GF-D8 (cell line): ENCODE measurements around the gene LMO7.
"Not testable (repeated sequence)": the region's sequence is repeated elsewhere in the genome, so short reads cannot be mapped to it uniquely, and the experiment has no call there.

Experiments used
- DNase-seq: peaks from one replicate; lab custom pipeline; 2025; lab: John Stamatoyannopoulos, UW

Gene LMO7

GRCh38 chr13:75743072-75743471, 106.9 kb downstream of the LMO7 start:
- DNase-seq = not testable (repeated sequence)

DNA sequence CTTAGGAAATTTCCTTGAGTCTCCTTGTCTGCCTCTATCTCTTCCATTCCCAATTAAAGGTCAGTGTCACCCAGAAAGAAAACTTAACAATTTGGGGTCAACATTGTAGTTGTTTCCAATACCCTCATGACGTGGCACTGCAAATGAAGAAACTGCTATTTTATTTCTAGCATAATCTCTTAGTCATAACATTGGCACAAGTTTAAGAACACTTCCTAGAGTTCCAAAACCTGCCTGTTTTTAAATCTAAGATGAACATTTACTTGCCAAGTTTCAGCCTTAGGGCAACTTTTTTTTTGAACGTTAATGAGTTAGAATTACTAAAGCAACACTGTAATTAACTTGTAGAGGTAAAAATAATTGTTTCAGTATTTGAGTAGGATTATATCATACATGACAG, 108.0 kb downstream of the LMO7 start:
- DNase-seq = no peak

GRCh38 chr13:75745387-75745786, 109.3 kb downstream of the LMO7 start:
- no peak for DNase-seq

GRCh38 chr13:75748874-75749273, 112.7 kb downstream of the LMO7 start:
- DNase-seq = no peak

DNA sequence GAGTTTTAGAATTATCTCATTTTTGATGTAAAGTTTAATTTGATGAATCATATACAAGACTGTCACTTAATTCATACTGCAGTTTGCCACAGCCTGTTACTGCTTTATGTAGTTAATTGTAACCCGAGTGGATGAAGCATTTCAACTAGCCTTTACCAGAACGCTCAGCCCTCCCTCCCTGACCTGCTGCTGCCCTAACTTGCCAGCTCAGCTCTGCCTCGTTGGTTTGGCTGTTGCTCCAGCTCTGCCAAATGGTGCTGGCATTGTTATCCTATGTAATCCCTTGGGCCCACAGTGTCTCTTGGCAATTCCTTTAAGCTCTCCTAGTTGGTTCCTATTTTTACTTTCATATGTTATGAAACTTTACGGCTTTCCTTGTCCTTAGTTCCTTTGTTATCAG, 113.3 kb downstream of the LMO7 start:
- no peak for DNase-seq

GRCh38 chr13:75751350-75751749, 115.2 kb downstream of the LMO7 start:
- DNase-seq = no peak

DNA sequence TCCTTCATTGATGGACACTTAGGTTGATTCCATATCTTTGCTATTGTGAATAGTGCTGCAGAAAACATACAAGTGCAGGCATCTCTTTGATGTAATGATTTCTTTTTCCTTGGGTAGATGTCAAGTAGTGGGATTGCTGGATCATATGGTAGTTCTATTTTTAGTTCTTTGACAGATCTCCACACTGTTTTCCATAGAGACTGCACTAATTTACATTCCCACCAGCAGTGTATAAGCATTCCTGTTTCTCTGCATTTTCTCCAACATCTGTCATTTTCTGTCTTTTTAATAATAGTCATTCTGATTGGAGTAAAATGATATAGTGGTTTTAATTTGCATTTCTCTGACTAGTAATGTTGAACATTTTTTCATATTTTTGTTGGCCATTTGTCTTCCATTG, 116.7 kb downstream of the LMO7 start:
- DNase-seq = no peak

DNA sequence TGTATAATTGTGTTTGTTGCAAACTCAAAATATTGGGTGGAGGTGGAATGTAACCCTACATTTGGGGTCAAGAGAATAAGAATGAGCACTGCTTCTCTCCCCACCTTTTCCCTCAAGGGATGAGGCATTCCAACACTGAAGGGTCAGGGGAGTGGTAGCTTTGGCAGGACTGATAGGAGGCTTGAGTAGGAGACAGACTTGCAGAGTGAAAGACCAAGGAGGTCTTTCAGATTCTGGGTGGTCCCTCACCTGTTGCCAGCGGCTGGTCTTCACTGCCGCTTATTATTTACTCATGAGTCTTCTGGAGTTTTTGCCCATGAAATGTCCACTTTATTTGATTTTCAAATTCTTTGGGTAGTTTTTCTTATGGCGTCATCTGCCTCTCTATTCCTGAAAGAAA, 118.8 kb downstream of the LMO7 start:
- DNase-seq = no peak

- no peak for DNase-seq
These were observed 121.2 kb downstream of the LMO7 start for GRCh38 chr13:75757336-75757735.

DNA sequence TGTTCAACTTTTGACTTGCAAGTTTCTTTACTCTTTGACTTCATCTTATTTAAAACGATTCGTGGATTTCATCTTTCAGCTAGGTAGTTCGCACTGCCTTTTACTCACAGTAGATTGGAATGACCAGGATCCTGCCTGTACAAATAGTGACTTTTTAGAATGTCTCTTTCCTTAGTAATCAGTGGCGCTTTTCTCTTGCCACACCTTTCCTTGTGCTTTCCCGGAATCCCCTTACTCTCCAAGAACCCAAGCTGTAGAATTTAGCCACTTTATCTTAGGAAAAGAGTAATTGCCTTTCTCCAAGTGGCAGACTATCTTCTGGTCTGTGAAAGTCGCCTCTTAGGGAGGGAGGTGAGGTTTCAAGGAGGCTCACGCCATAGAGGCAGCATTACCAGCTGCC, 123.4 kb downstream of the LMO7 start:
- DNase-seq = no peak

GRCh38 chr13:75760131-75761021, 124.2 kb downstream of the LMO7 start:
- DNase-seq = no peak

GRCh38 chr13:75761369-75761768, 125.2 kb downstream of the LMO7 start:
- no peak for DNase-seq

DNA sequence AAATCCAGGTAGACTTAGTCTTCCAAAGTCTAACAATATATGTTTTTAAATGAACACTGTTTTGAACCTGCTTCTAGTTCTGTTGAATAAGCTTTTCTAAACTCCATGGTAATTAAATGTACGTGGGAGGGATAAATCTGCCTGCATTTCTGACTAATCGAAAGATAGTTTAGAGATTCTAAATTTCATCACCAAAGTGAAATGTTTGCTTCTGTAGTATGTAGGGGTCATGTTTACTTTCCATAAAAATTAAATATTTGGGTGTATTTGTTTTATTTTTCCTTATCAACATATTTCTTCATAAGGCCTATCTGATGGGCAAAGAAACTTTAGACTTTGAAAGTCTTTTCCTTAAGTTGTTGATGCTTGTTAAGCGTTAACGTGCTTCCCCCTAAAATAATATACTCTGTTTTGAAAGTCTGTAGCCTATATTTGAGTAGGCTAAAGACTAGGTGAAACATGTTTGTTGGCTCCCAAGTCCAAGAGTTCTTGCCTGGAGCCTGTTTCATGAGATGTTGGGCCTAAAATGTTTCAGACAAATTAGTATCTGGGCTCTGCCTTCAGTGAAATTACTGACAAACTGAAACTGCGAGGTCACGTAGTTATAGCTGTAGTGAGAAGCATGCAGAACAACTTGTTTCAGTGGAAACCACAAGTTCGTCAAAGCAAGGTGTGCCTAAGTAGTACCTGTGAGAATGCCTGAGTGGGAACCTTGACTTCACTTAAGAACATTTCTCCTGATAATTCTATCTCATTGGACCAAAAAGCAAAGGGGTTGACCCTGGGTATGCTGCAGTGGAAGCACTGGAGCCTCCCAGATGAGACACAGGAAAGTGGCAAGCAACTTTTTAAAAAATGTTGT, 126.2 kb downstream of the LMO7 start:
- no peak for DNase-seq

- DNase-seq = no peak
These were observed 126.8 kb downstream of the LMO7 start for GRCh38 chr13:75762955-75763354.

DNA sequence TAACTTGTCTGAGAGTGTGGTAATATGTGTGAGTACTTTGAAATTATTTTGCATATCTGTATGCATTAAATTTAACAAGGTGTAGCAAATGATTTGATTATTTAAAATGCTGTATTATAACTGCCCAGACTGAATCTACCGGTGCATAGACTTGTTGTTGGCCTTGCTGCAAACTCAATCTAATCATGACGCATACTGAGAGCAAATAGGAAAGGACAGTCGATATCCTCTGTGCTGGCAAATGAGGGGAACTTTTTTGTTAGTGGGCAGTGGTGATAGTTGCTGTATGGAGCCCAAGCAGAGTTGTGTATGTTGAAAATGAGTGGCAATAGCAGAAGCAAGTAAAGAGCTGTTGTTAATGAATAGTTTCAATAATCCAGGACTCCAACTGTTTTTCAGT, 127.4 kb downstream of the LMO7 start:
- DNase-seq = no peak

- DNase-seq = no peak
These were observed 128.3 kb downstream of the LMO7 start for GRCh38 chr13:75764251-75764925.

DNA sequence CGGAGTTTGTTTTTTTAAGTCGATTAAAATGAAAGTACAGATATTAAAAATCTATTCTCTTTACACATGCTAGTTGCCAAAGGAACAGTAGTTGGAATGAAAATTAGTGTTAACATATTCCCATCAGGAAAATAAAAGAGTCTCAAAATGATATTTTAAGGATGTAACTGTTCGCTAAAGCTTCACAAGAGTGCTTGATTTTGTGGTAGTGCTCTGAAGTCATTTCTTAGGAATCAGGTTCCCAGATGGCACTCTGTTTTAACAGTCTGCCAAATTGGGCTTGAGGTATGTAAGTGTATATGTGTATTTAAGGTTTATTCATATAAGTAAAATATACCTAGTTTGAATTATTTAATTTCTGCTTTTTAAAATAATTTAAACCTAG, 128.8 kb downstream of the LMO7 start:
- DNase-seq = no peak

- no peak for DNase-seq
These were observed 130.5 kb downstream of the LMO7 start for GRCh38 chr13:75766636-75767035.

DNA sequence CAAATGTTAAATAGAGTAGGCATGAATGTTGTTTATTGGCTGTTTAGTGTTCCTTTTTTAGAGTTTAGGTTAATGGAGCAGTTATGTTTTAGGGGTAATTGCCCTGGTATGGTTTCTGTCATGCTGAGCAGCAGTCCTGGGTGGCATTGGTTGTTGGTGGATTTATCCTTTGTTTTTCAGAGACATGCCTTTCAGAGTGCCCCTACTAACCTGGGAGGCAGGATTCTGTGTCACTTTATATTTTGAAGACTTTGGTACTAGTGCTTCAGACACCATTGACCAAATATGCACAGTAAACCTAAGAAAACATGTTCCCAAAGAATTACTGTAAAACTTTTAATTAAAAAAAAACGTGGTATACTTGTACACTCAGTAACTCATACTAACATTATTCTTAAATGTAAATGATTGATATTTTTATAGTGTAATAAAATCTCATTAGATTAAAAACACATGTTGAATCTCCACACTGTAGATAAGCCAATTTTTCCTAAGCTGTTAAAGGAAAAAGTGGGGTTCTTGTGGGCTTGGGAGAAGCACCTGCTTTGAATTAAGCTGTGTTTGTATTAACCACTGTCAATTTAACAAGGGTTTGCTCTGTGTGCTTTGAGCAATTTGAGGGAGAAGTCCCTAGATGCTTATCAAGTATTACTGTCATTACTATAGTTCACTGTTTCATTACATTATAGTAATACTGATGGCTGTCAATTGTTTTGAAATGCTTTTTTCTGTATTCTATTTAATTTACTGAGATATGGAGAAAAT, 133.2 kb downstream of the LMO7 start:
- no peak for DNase-seq

DNA sequence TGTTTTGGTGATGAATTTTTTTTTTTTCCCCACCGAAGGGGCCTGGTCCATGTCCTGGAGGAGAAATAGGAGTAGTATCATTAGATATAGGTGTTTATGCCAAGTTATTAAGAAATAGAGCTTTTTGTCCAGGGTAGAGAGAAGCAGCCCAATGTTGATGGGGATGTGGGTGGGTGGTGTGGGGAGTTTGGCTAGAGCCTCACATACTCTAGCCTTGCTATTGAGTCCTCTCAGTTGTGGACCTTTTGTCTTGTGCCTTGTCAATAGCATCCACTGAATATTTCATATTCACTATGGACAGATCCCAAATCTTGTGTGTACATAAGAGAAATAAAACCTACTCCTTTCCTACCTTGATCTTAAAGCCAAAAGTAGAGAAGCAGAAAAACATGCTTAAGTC, 134.0 kb downstream of the LMO7 start:
- DNase-seq = no peak

DNA sequence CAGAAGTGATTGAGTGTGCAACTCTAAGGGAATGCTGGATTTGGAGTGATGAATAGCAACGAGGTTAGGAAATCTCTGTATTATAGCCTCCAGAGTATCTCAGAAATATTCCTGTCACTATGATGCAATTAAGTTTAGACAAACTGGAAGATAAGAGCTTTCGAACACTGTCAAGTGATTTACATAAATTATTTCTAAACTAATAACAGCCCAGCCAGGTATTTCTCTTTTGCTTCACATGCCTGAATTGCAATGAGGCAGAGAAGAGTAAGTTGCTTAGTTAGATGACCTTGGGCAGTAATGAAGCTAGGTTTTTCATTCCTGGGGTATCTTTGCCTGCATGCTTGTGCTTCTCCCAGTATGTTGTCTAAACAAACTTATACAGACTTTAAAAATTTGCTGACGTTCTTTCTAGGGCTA, 134.5 kb downstream of the LMO7 start:
- DNase-seq = no peak

- DNase-seq = no peak
These were observed 135.1 kb downstream of the LMO7 start for GRCh38 chr13:75771226-75771625.
